HepG2 (cell line): ENCODE data around the gene CDKL2. TPM values are rescaled to one million over a fixed set of nuclear protein-coding genes. Genes with fewer than 3 reads are reported as not detected.

ENCODE experiments used
- ATAC-seq: fragments of 200-7000 bp; cut with Tn5 transposase; 3 replicates; pipeline ENCODE4 v1.9.1; 2020; ENCODE audit warnings: mild to moderate bottlenecking, moderate library complexity
- BruUV-seq: library from RNA; stranded (reverse); fragments of 400-500 nt; replicated peaks from 2 replicates; lab custom pipeline; 2021; lab: Mats Ljungman, UMichigan
- CTCF ChIA-PET: fragments of 300-600 bp; formaldehyde crosslinking; extraction: SDS; loops from one replicate; lab custom pipeline; 2021; ENCODE audit warnings: low total read pairs, inconsistent platforms, low intra/inter-chr PET ratio; lab: Yijun Ruan, JAX
- POLR2A ChIA-PET: fragments of 350-600 bp; sonication (Branson Sonifier 250); formaldehyde crosslinking; loops from one replicate; lab custom pipeline; 2020; ENCODE audit warnings: antibody characterized with exemption, inconsistent platforms; lab: Yijun Ruan, JAX
- DNase-seq: peaks from one replicate; pipeline ENCODE4 v3.0.0-alpha.2; 2015; ENCODE audit warnings: low spot score
- FAIRE-seq: peaks from 3 replicates; lab custom pipeline; 2011; peaks lifted over from hg19 to GRCh38; lab: Jason Lieb, UNC
- H2AFZ ChIP-seq: one replicate; pipeline ENCODE4 v1.6.1; 2011; ENCODE audit warnings: low read length, inconsistent platforms
- H3K27ac ChIP-seq: fragments of 300-600 bp; 3 replicates; pipeline ENCODE4 v1.8.0; 2011; ENCODE audit warnings: mixed run types, mild to moderate bottlenecking, mixed read lengths, low read length, inconsistent platforms; ENCODE audit not compliant: insufficient read depth; ENCODE audit errors: extremely low read length
- H3K27me3 ChIP-seq, 2 experiments: fragments of 200-600 bp in 1 of 2; 2 replicates in 1 of 2; 3 replicates in 1 of 2; pipeline versions ENCODE4 v1.6.0 to v1.8.0; 2011; ENCODE audit warnings: low read length in 2 of 2, mild to moderate bottlenecking in 2 of 2, moderate library complexity in 2 of 2, inconsistent platforms in 1 of 2; ENCODE audit not compliant: insufficient read depth in 2 of 2, control insufficient read depth in 1 of 2
- H3K36me3 ChIP-seq, 2 experiments: fragments of 200-600 bp in 1 of 2; replicated peaks in 1 of 2; 2 replicates in 1 of 2; 3 replicates in 1 of 2; pipeline versions ENCODE4 v1.5.1 to v1.8.0; 2011; ENCODE audit warnings: low read length in 2 of 2, inconsistent platforms in 1 of 2; ENCODE audit not compliant: insufficient read depth in 2 of 2, control insufficient read depth in 1 of 2
- H3K4me1 ChIP-seq: 2 replicates; pipeline ENCODE4 v1.5.1; 2012; ENCODE audit warnings: low read length, inconsistent platforms; ENCODE audit not compliant: insufficient read depth
- H3K4me2 ChIP-seq: 2 replicates; pipeline ENCODE4 v1.6.0; 2011; ENCODE audit warnings: low read depth, low read length, inconsistent platforms
- H3K4me3 ChIP-seq, 3 experiments: fragments of 200-600 bp in 1 of 3; sonication (generic), shearing (Covaris generic) in 1 of 3; replicated peaks in 1 of 3; 2 replicates each; pipeline ENCODE4 v1.5.1; 2011 to 2016; ENCODE audit warnings: low read length in 3 of 3, inconsistent platforms in 2 of 3, low read depth in 2 of 3, mild to moderate bottlenecking in 2 of 3, control low read depth in 1 of 3, mixed read lengths in 1 of 3; ENCODE audit not compliant: insufficient read depth in 1 of 3
- H3K79me2 ChIP-seq: one replicate; pipeline ENCODE4 v1.6.1; 2011; ENCODE audit warnings: low read length, inconsistent platforms; ENCODE audit not compliant: insufficient read depth
- H3K9ac ChIP-seq: 2 replicates; pipeline ENCODE4 v1.6.0; 2011; ENCODE audit warnings: mild to moderate bottlenecking, low read depth, low read length, inconsistent platforms; ENCODE audit not compliant: insufficient read depth
- H3K9me3 ChIP-seq: 2 replicates; pipeline ENCODE4 v1.5.1; 2012; ENCODE audit warnings: mild to moderate bottlenecking, low read length
- H4K20me1 ChIP-seq: 2 replicates; pipeline ENCODE4 v1.6.0; 2011; ENCODE audit warnings: inconsistent platforms, mild to moderate bottlenecking, low read length, moderate library complexity; ENCODE audit not compliant: insufficient read depth
- CSRNP2 ChIP-seq: sonication (generic); formaldehyde crosslinking; conservative IDR thresholded peaks from 2 replicates; pipeline ENCODE4 v1.8.0; 2022; ENCODE audit warnings: low read depth, missing genetic modification reagents
- FOXO4 ChIP-seq: sonication (generic); formaldehyde crosslinking; conservative IDR thresholded peaks from 2 replicates; pipeline ENCODE4 v1.8.1; 2023; ENCODE audit warnings: missing genetic modification reagents
- GMEB1 ChIP-seq: sonication (generic); formaldehyde crosslinking; IDR thresholded peaks from 2 replicates; pipeline ENCODE4 v1.5.1; 2020; ENCODE audit warnings: missing genetic modification reagents, mild to moderate bottlenecking, borderline replicate concordance
- HCFC1 ChIP-seq: fragments of 150-350 bp; IDR thresholded peaks from 2 replicates; pipeline ENCODE4 v1.6.1; 2014; ENCODE audit warnings: low read depth, low read length
- HES4 ChIP-seq: sonication (generic); formaldehyde crosslinking; IDR thresholded peaks from 2 replicates; pipeline ENCODE4 v1.9.0; 2021; ENCODE audit warnings: mild to moderate bottlenecking, missing genetic modification reagents, borderline replicate concordance
- PHF8 ChIP-seq: sonication (generic); formaldehyde crosslinking; IDR thresholded peaks from 2 replicates; pipeline ENCODE4 v1.5.0; 2020; ENCODE audit warnings: missing genetic modification reagents
- POLR2AphosphoS2 ChIP-seq: IDR thresholded peaks from 2 replicates; pipeline ENCODE4 v1.6.1; 2011; ENCODE audit warnings: low read depth, low read length, improper control_type of control experiment
- PRDM10 ChIP-seq: sonication (generic); formaldehyde crosslinking; IDR thresholded peaks from 2 replicates; pipeline ENCODE4 v1.4.0; 2020; ENCODE audit warnings: low read depth, missing genetic modification reagents
- THAP11 ChIP-seq: IDR thresholded peaks from 2 replicates; pipeline ENCODE4 v1.6.1; 2016; ENCODE audit warnings: missing biosample characterization, missing genetic modification reagents
- ZC3H13 ChIP-seq: sonication (generic); formaldehyde crosslinking; IDR thresholded peaks from 2 replicates; pipeline ENCODE4 v1.8.1; 2023; ENCODE audit warnings: mild to moderate bottlenecking, missing genetic modification reagents, moderate library complexity
- ZNF205 ChIP-seq: IDR thresholded peaks from 2 replicates; pipeline ENCODE4 v1.6.1; 2018; ENCODE audit warnings: missing biosample characterization, missing genetic modification reagents
- ZNF326 ChIP-seq: sonication (generic); formaldehyde crosslinking; IDR thresholded peaks from 2 replicates; pipeline ENCODE4 v1.4.0; 2020; ENCODE audit warnings: missing genetic modification reagents, borderline replicate concordance
- ZNF44 ChIP-seq: sonication (generic); formaldehyde crosslinking; IDR thresholded peaks from 2 replicates; pipeline ENCODE4 v1.5.1; 2020; ENCODE audit warnings: mild to moderate bottlenecking, missing genetic modification reagents
- WGBS: methylation state at CpG from one replicate; pipeline ENCODE4 v1.1.6; 2017; ENCODE audit warnings: low lambda C conversion rate; 5-methylcytosine and 5-hydroxymethylcytosine counted together
- in situ Hi-C: cut with HindIII; loops from 2 replicates; pipeline ENCODE4 v1.10.0; 2017; ENCODE audit warnings: low pct_unique_long_range_greater_than_20kb; ENCODE audit not compliant: extremely low pct_ligation_motif_present
- intact Hi-C: fragments of 100-400 bp; cut with micrococcal nuclease; formaldehyde crosslinking; loops from one replicate; pipeline ENCODE4 v1.10.0; 2022; ENCODE audit not compliant: unreplicated experiment
- polyA plus RNA-seq, 8 experiments: library from polyadenylated mRNA; depleted of rRNA in 3 of 8; stranded (reverse) in 7 of 8; unstranded in 1 of 8; fragments of >200 nt; fragmentation: Illumina TruSeq in 4 of 8; extraction: Trizol in 4 of 8; gene quantifications; 2 replicates each; pipeline versions ENCODE4 v1.2.1 to v1.2.3, GENCODE V29; 2011 to 2016; ENCODE audit warnings: low read depth in 4 of 8, missing spikeins in 1 of 8, mixed read lengths in 1 of 8; ENCODE audit not compliant: insufficient read depth in 1 of 8
- total RNA-seq, 5 experiments: library from RNA; depleted of rRNA; stranded (reverse); fragments of >200 nt; fragmentation: Illumina TruSeq; extraction: Trizol; gene quantifications; 2 replicates each; pipeline ENCODE4 v1.2.3, GENCODE V29; 2016; ENCODE audit warnings: low read depth in 1 of 5
- TF ChIP-seq, protein P1 (sequence below): sonication (generic); formaldehyde crosslinking; IDR thresholded peaks from 2 replicates; pipeline ENCODE4 v1.4.0; 2020; ENCODE audit warnings: mild to moderate bottlenecking, missing genetic modification reagents, borderline replicate concordance

Gene CDKL2
- total and polyA plus RNA-seq, 2 of the 13 experiments (the other 11 are each of a cell fraction or from before 2014, with no cell fraction given): not detected

- no peak for TF ChIP-seq CSRNP2
These were observed 18.0 kb downstream of the CDKL2 start (continued) for GRCh38 chr4:75612306-75612705.

DNA sequence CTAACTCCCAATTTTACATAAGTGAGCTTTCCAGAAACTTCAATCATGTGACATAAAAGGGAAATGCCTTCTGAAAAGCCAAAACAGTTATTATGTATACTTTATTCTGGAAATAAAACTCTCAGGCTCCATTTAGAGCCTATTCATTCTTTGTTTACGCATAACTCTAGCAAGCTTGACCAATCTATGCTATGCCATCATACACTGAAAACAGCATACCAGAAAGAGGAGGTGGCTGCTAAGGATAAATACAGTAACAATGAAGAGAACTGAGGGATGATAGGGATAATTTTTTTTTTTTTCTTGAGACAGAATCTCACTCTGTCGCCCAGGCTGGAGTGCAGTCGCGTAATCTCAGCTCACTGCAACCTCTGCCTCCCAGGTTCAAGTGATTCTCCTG, 24.4 kb downstream of the CDKL2 start:
- Histone ChIP-seq H3K36me3 (no peaks in the 10 kb centered on the region), H4K20me1 (no peaks in the 10 kb centered on the region), H3K9me3 (no peaks in the 10 kb centered on the region), H3K4me2 (no peak overlapping the region), H3K4me3 (no peak overlapping the region), H3K27me3 (no peaks in the 10 kb centered on the region; a peak in 1 of 5 replicates), H3K27ac (no peak overlapping the region), H3K4me1 (no peaks in the 10 kb centered on the region), H2AFZ (no peak overlapping the region), H3K9ac (no peak overlapping the region), H3K79me2 (no peaks in the 10 kb centered on the region)
- ATAC-seq: no peak
- intact Hi-C loops (no loop called here), in situ Hi-C loops (no loop called here)
- ChIA-PET CTCF (no interaction called here), POLR2A (no interaction called here)
- no TSS peak for BruUV-seq
- 64% methylated on average over 4 of the region's 4 CpGs for WGBS
- no peak for FAIRE-seq
- DNase-seq: no peak
- TF ChIP-seq HCFC1 (no peak), ZNF326 (CRISPR knock-in tag) (no peak), THAP11 (CRISPR knock-in tag) (no peak), ZC3H13 (CRISPR knock-in tag) (no peak), POLR2AphosphoS2 (no peak), PRDM10 (no peak), ZNF205 (no peak), HES4 (CRISPR knock-in tag) (no peak), ZNF44 (no peak), FOXO4 (CRISPR knock-in tag) (no peak), PHF8 (CRISPR knock-in tag) (no peak), GMEB1 (CRISPR knock-in tag) (no peak)
- TF ChIP-seq, protein P1, sequence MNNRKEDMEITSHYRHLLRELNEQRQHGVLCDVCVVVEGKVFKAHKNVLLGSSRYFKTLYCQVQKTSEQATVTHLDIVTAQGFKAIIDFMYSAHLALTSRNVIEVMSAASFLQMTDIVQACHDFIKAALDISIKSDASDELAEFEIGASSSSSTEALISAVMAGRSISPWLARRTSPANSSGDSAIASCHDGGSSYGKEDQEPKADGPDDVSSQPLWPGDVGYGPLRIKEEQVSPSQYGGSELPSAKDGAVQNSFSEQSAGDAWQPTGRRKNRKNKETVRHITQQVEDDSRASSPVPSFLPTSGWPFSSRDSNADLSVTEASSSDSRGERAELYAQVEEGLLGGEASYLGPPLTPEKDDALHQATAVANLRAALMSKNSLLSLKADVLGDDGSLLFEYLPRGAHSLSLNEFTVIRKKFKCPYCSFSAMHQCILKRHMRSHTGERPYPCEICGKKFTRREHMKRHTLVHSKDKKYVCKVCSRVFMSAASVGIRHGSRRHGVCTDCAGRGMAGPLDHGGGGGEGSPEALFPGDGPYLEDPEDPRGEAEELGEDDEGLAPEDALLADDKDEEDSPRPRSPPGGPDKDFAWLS (CRISPR knock-in tag): no peak
